ENCODE data around the gene YEATS2. TPM values are rescaled to one million over a fixed set of nuclear protein-coding genes. Genes with fewer than 3 reads are reported as not detected.

The YEATS2 gene
- total and polyA plus RNA-seq, 2 experiments from 2014 or later: 15.2 to 72.8 TPM

GRCh38 chr3:183695569-183696364 lies 1.8 kb upstream of the YEATS2 start:
- Histone ChIP-seq H3K79me2 (replicated peaks; ENCODE audit: insufficient read depth) (peaks cover 28% of the 10 kb centered on the region), H3F3A (replicated peaks; ENCODE audit: low read depth) (no peaks in the 10 kb centered on the region), H3K4me3 (no peak overlapping the region), H3K4me1 (ENCODE audit: insufficient read depth) (peaks cover 13% of the 10 kb centered on the region; the same call in 1 of the 2 replicates), H3K9me2 (ENCODE audit: insufficient read depth) (0 out of 2 replicates have a peak, but pooled peaks cover 3% of the 10 kb centered on the region), H3K27ac (ENCODE audit: low read depth) (no peak overlapping the region), H3K4me2 (no peak overlapping the region), H4K20me1 (replicated peaks; ENCODE audit: insufficient read depth) (0 out of 2 replicates have a peak, but pooled peaks cover 4% of the 10 kb centered on the region), H2AFZ (0 out of 2 replicates have a peak overlapping the region, but pooled peaks have one; percentile 32), H3K27me3 (ENCODE audit: insufficient read depth) (no peaks in the 10 kb centered on the region), H3K36me3 (ENCODE audit: insufficient read depth) (no peaks in the 10 kb centered on the region)
- no peak overlapping the region for H3K27ac Mint-ChIP-seq
- no peak for DNase-seq (ENCODE audit: low spot score)
- H3K9me3 Mint-ChIP-seq: no peaks in the 10 kb centered on the region; the same call in 2 of the 3 replicates
- H3K4me3 Mint-ChIP-seq: no peak overlapping the region
- H3K36me3 Mint-ChIP-seq (ENCODE audit: low read depth): no peaks in the 10 kb centered on the region; the same call in 2 of the 3 replicates
- peaks cover 4% of the 10 kb centered on the region for H3K27me3 Mint-ChIP-seq (ENCODE audit: insufficient read depth, low read depth, poor library complexity)
- TF ChIP-seq STAT1 (IDR thresholded peaks at IDR 0.05; ENCODE audit: unreplicated experiment) (no peak), ZNF331 (CRISPR knock-in tag; IDR thresholded peaks at IDR 0.05; ENCODE audit: low read depth) (no peak), ZNF114 (CRISPR knock-in tag; IDR thresholded peaks at IDR 0.05) (no peak), NANOG (IDR thresholded peaks at IDR 0.05; ENCODE audit: borderline replicate concordance) (no peak), ZNF462 (CRISPR knock-in tag; IDR thresholded peaks at IDR 0.05) (no peak), EZH2phosphoT487 (IDR thresholded peaks at IDR 0.05; ENCODE audit: unreplicated experiment) (no peak), POLR2AphosphoS5 (IDR thresholded peaks at IDR 0.05; ENCODE audit: low read depth) (no peak), JUNB (IDR thresholded peaks at IDR 0.05; ENCODE audit: unreplicated experiment) (no peak), EZH2 (IDR thresholded peaks at IDR 0.05; ENCODE audit: low read depth, unreplicated experiment) (no peak), CREB1 (CRISPR knock-in tag; IDR thresholded peaks at IDR 0.05; ENCODE audit: low read depth) (no peak), CTCF (conservative IDR thresholded peaks at IDR 0.05; ENCODE audit: low read depth in 2 of 2) (no peak), REST (IDR thresholded peaks at IDR 0.05; ENCODE audit: unreplicated experiment) (no peak)
- TF ChIP-seq, protein P1, sequence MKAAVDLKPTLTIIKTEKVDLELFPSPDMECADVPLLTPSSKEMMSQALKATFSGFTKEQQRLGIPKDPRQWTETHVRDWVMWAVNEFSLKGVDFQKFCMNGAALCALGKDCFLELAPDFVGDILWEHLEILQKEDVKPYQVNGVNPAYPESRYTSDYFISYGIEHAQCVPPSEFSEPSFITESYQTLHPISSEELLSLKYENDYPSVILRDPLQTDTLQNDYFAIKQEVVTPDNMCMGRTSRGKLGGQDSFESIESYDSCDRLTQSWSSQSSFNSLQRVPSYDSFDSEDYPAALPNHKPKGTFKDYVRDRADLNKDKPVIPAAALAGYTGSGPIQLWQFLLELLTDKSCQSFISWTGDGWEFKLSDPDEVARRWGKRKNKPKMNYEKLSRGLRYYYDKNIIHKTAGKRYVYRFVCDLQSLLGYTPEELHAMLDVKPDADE (IDR thresholded peaks at IDR 0.05): no peak
- ATAC-seq: no peak
- H3K4me1 Mint-ChIP-seq: peaks cover 19% of the 10 kb centered on the region

All from GM23338 (cell line).